Adipocyte (in vitro differentiated cells): Measurements from ENCODE around the gene RIMS1.

Experiments
- DNase-seq: peaks from one replicate; pipeline ENCODE4 v3.0.0-alpha.2; 2015; ENCODE audit warnings: low read depth
- H3K27me3 ChIP-seq: replicated peaks from 2 replicates; pipeline ENCODE4 v1.7.0; 2013; ENCODE audit warnings: mild to moderate bottlenecking, low read length, moderate library complexity; ENCODE audit not compliant: control insufficient read depth, insufficient read depth
- H3K36me3 ChIP-seq: 2 replicates; pipeline ENCODE4 v1.7.0; 2013; ENCODE audit warnings: low read length, mild to moderate bottlenecking, moderate library complexity; ENCODE audit not compliant: control insufficient read depth, insufficient read depth, severe bottlenecking
- H3K4me1 ChIP-seq: 2 replicates; pipeline ENCODE4 v1.7.0; 2013; ENCODE audit warnings: mild to moderate bottlenecking, low read length, moderate library complexity; ENCODE audit not compliant: control insufficient read depth, insufficient read depth
- H3K4me3 ChIP-seq: 2 replicates; pipeline ENCODE4 v1.7.0; 2013; ENCODE audit warnings: mild to moderate bottlenecking, low read length, moderate library complexity
- H3K9ac ChIP-seq: 2 replicates; pipeline ENCODE4 v1.7.0; 2013; ENCODE audit warnings: mild to moderate bottlenecking, low read length, moderate library complexity
- H3K9me3 ChIP-seq: 2 replicates; pipeline ENCODE4 v1.7.0; 2013; ENCODE audit warnings: mild to moderate bottlenecking, low read length, moderate library complexity; ENCODE audit not compliant: control insufficient read depth

The RIMS1 gene

DNA sequence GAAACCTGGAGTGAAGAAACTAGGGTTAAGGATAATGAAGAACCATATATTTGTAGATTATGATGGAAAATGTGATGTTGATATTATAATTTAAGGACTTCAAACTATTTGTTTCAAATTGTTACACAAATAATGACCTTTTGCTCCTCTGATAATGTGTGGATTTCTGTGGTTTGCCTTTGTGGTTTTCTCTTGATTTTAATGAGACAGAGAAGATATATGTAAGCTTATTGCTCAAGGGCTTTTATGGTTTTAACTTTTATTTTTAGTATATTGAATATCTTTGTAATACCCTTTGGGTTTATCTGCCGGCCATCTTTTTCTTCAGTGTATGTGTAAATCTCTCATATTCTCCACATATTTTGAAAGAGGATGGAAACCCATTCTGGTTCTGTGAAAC lies 362.3 kb downstream of the RIMS1 start:
- peak; percentile 50 for DNase-seq

DNA sequence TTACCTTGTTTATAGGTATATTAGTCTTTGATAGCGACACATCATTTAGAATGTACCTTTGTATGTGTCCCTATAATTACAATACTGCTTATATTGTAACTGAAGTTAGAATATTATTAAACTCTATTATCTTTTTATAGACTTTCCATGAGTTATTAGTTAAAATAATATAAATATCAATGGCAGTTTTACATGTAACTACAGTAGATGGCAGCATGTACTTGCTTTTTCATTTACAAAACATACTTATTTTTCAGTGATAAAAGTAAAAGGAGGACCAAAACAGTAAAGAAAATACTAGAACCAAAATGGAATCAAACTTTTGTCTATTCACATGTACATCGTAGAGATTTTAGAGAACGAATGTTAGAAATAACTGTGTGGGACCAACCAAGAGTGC lies 364.3 kb downstream of the RIMS1 start:
- H3K36me3 ChIP-seq = no peaks in the 10 kb centered on the region
- H3K27me3 ChIP-seq = no peaks in the 10 kb centered on the region
- no peak overlapping the region for H3K9ac ChIP-seq
- no peak overlapping the region for H3K4me3 ChIP-seq
- no peaks in the 10 kb centered on the region for H3K4me1 ChIP-seq
- DNase-seq = peak; percentile 52
- no peaks in the 10 kb centered on the region for H3K9me3 ChIP-seq

More for the DNA sequence above, 362.3 kb downstream of the RIMS1 start:
- Histone ChIP-seq H3K27me3 (no peaks in the 10 kb centered on the region), H3K36me3 (no peaks in the 10 kb centered on the region), H3K4me1 (no peaks in the 10 kb centered on the region), H3K9ac (no peak overlapping the region), H3K4me3 (no peak overlapping the region), H3K9me3 (no peaks in the 10 kb centered on the region)

DNA sequence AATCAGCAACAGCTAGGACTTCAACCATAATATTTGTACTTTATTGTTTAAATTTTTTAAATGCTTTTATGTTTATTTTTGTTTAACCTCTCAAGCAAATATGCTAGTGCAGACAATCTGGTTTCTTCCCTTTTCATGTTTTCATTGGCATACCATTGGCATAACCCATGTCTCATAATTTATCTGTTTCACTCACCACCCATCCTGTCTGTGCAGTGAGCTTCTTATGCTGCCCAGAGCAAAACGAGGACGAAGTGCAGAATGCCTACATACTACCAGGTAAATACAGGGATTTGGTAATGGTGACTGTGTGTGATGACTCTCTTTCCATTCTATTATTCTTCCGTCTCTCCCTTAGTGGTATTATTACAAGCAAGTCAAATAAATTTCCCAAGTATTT lies 374.1 kb downstream of the RIMS1 start:
- H3K4me1 ChIP-seq = no peaks in the 10 kb centered on the region

DNA sequence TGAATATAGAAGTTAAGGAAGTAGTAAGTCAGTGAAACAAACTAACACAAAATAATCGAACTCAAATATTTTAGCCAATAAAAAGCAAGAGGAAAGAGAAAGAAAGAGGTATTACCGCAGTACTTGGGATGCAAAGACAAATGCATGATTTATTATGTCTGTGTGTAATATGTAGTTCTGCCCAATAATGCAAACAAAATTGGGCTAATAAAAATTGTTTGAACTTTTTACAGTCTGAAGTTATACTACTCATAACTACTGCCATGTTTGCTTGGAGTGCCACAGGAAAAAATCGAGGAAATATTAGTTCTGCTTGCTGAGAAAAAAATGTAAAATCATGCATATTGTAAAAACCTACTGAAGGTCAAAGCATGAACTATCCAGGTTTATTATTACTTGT lies 375.2 kb downstream of the RIMS1 start:
- peaks cover 4% of the 10 kb centered on the region for H3K36me3 ChIP-seq
- H3K4me3 ChIP-seq = no peak overlapping the region
- DNase-seq = no peak
- H3K9ac ChIP-seq = no peak overlapping the region
- H3K9me3 ChIP-seq = no peaks in the 10 kb centered on the region
- no peaks in the 10 kb centered on the region for H3K4me1 ChIP-seq
- no peaks in the 10 kb centered on the region for H3K27me3 ChIP-seq

More for the DNA sequence above, 374.1 kb downstream of the RIMS1 start:
- Histone ChIP-seq H3K36me3 (peaks cover 4% of the 10 kb centered on the region), H3K9ac (no peak overlapping the region), H3K9me3 (no peaks in the 10 kb centered on the region), H3K4me3 (no peak overlapping the region), H3K27me3 (no peaks in the 10 kb centered on the region)
- peak; percentile 60 for DNase-seq

DNA sequence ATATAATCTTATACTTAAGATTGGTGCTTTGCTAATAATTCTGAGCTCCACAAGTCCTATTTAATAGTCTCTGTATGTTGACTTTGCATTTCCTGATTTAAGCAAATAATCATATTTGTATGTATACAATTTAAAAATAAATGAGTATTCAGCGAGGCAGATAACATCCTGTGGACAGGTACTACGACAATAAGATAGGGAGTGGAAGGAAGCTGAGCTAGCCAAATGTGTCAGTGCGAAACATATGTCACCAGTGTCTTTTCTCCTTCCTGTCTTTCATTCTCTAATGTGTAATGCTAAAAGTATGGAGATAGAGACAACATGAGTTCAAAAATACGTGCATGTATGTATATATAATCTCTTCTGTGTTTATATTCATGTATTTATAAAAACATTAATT lies 375.9 kb downstream of the RIMS1 start:
- H3K9ac ChIP-seq = no peak overlapping the region
- no peaks in the 10 kb centered on the region for H3K9me3 ChIP-seq
- H3K4me1 ChIP-seq = no peaks in the 10 kb centered on the region
- H3K4me3 ChIP-seq = no peak overlapping the region
- H3K27me3 ChIP-seq = no peaks in the 10 kb centered on the region
- no peak for DNase-seq
- peaks cover 4% of the 10 kb centered on the region for H3K36me3 ChIP-seq

DNA sequence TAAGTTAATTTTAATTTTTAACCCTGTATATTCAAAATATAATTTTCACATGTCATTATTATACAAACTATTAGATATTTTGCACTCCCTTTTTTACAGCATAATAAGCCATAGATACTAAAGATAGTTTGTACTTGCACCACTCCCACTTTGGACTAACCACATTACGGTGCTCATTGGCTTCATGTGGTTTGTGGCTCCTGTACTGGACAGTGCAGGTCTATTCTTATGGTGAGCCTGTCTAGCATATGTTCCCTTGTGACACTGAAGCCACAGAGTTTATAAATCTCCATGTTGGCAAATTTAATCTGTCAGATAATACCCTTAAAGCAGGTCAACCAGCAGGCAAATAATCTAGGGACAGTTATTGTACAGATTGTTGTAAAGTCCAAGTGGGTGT lies 381.1 kb downstream of the RIMS1 start:
- Histone ChIP-seq H3K4me1 (no peaks in the 10 kb centered on the region), H3K4me3 (no peak overlapping the region), H3K36me3 (no peaks in the 10 kb centered on the region), H3K9ac (no peak overlapping the region), H3K9me3 (no peaks in the 10 kb centered on the region), H3K27me3 (no peaks in the 10 kb centered on the region)
- DNase-seq = no peak

DNA sequence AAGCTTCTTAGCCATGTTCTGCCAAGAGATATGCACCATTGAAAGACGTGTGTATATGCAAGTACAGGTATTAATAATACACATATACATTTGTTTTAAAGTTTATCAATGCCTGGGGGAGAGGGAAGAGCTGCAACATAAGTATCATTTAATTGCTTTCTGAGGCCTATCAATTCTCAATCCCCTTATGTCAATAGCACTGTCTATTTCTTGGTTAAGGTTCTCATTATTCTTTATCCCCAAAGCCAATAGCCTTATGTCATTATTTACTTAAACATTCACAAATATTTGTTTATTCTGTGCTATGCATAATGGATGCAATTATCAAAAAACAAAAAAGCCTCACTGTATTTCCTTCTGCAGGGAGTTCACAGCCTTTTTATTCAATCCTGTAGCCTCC lies 385.2 kb downstream of the RIMS1 start:
- H3K4me1 ChIP-seq = no peaks in the 10 kb centered on the region
- H3K27me3 ChIP-seq = no peaks in the 10 kb centered on the region
- H3K9ac ChIP-seq = no peak overlapping the region
- no peak overlapping the region for H3K4me3 ChIP-seq
- no peaks in the 10 kb centered on the region for H3K9me3 ChIP-seq
- DNase-seq = no peak
- no peaks in the 10 kb centered on the region for H3K36me3 ChIP-seq

DNA sequence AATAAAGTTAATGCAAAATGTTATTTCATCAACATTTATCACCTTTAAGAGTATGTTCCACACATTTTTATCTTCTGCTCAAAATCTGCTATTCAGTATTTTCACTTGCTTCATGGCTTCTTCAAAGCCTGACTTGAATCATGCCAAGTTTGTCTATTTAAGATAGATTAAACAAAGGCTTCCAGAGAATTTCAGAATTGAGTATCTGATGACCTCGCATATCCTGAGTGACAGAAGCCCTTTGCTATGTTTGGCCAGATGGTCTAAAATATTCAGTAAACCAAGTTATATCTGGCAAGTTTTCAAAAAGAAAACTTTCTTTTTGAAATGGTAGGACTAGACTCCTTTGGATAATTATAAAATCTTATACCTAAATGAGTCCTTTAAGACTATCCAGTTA lies 386.6 kb downstream of the RIMS1 start:
- no peaks in the 10 kb centered on the region for H3K4me1 ChIP-seq
- no peaks in the 10 kb centered on the region for H3K27me3 ChIP-seq
- no peaks in the 10 kb centered on the region for H3K9me3 ChIP-seq
- no peaks in the 10 kb centered on the region for H3K36me3 ChIP-seq
- no peak overlapping the region for H3K9ac ChIP-seq
- DNase-seq = peak; percentile 66
- H3K4me3 ChIP-seq = no peak overlapping the region

DNA sequence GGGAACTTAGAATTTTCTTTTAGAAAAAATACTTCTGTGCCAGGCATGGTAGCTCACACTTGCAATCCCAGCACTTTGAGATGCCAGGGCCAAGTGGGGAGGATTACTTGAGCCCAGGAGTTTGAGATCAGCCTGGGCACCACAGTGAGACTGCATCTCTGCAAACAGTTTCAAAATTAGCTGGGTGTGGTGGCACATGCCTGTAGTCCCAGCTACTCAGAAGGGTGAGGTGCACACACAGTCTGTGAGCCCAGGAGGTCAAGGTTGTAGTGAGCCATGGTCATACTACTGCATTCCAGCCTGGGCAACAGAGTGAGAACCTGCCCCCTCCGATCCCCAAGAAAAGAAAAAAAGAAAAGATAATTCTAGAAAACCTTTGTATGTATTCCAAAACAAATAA lies 389.5 kb downstream of the RIMS1 start:
- Histone ChIP-seq H3K4me3 (no peak overlapping the region), H3K27me3 (no peaks in the 10 kb centered on the region), H3K4me1 (no peaks in the 10 kb centered on the region), H3K9me3 (no peaks in the 10 kb centered on the region), H3K36me3 (no peaks in the 10 kb centered on the region), H3K9ac (no peak overlapping the region)
- DNase-seq = no peak

DNA sequence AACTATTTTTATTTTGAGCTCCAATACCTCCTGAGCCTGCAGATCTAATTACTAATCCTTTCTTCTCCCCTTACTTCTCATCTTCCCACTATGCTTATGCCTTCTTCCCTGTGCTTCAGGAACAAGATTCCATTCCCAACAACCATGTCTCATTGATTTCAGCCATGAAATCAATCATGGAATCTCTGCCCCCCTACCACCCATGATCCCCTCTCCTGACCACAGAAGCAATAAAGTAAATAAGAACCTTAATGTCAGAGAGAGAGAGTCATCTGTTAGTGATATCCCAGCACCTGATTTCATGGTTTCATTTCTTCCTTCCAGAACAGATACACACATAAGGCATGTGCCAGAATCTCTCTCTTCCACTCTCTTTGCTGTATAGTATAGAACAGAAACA lies 395.9 kb downstream of the RIMS1 start:
- Histone ChIP-seq H3K27me3 (no peaks in the 10 kb centered on the region), H3K4me3 (no peak overlapping the region), H3K9ac (no peak overlapping the region), H3K36me3 (no peaks in the 10 kb centered on the region), H3K9me3 (no peaks in the 10 kb centered on the region), H3K4me1 (no peaks in the 10 kb centered on the region)
- no peak for DNase-seq

DNA sequence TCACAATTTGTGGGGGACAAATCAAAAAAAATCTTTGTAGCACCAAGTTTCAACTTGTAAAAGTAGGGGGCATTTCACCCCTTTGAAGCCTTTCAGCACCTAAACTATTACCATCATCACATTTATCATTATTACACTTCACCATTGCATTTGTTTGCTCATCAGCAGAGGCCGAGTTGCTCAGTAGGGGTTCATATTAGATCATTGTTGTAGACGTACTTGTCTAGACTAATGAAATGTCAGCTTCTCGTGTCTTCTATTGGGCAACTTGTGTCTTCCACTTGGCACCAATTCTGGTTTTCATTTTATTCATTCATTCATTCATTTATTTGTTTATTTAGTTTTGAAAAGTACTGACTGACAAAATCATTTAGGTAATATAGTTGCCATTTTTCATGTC lies 397.2 kb downstream of the RIMS1 start:
- no peaks in the 10 kb centered on the region for H3K4me1 ChIP-seq
- DNase-seq = no peak
- H3K36me3 ChIP-seq = no peaks in the 10 kb centered on the region
- no peak overlapping the region for H3K9ac ChIP-seq
- no peak overlapping the region for H3K4me3 ChIP-seq
- H3K9me3 ChIP-seq = no peaks in the 10 kb centered on the region
- no peaks in the 10 kb centered on the region for H3K27me3 ChIP-seq

DNA sequence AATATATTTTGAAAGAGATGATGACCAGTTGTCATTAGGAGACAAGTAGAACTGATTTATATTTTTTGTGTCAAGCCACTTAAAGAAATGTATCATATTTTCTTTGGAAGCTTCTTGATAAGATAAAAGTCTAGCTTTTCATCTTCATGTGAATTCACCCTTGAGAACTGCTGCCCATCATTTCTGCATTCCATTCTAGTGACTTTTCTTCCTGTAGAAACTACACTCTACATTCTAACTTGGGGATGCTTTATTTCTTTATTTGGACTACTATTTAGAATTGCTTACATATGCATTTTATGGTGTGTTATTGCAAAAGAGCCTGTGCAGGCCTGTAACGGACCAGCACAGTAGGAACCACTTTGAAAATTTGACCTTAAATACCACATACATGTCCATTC lies 400.6 kb downstream of the RIMS1 start:
- peak; percentile 65 for DNase-seq
- no peaks in the 10 kb centered on the region for H3K27me3 ChIP-seq
- no peaks in the 10 kb centered on the region for H3K36me3 ChIP-seq
- H3K9ac ChIP-seq = no peak overlapping the region
- H3K4me3 ChIP-seq = no peak overlapping the region
- no peaks in the 10 kb centered on the region for H3K4me1 ChIP-seq
- H3K9me3 ChIP-seq = no peaks in the 10 kb centered on the region
